CD4-positive, alpha-beta T cell (primary cell): ENCODE measurements around the gene SARM1. TPM values are rescaled to one million over a fixed set of nuclear protein-coding genes. Genes with fewer than 3 reads are reported as not detected.
"Not testable (repeated sequence)": the region's sequence is repeated elsewhere in the genome, so short reads cannot be mapped to it uniquely, and the experiment has no call there.

ENCODE experiments used
- ATAC-seq: fragments of 200-7000 bp; cut with Tn5 transposase; one replicate; pipeline ENCODE4 v1.10.0; 2022; ENCODE audit warnings: mild to moderate bottlenecking; ENCODE audit not compliant: poor library complexity
- CTCF ChIA-PET: fragments of 350-600 bp; sonication (Branson Sonifier 250); formaldehyde crosslinking; loops from one replicate; lab custom pipeline; 2021; ENCODE audit warnings: antibody characterized with exemption, inconsistent platforms; lab: Charles Lee
- POLR2A ChIA-PET: fragments of 350-600 bp; sonication (Branson Sonifier 250); formaldehyde crosslinking; loops from one replicate; lab custom pipeline; 2021; ENCODE audit warnings: antibody characterized with exemption, inconsistent platforms; lab: Charles Lee
- DNase-seq, 14 experiments: peaks; one replicate each; pipeline ENCODE4 v3.0.0-alpha.2; 2013 to 2020; ENCODE audit warnings: mixed read lengths in 2 of 14
- H3K27ac ChIP-seq, 2 donors: one replicate each; pipeline versions ENCODE4 v1.5.1 to v1.7.0; 2013; ENCODE audit warnings: low read length in 2 of 2, low read depth in 1 of 2, mild to moderate bottlenecking in 1 of 2
- H3K27me3 ChIP-seq, 2 experiments: 1 replicate in 1 of 2; 2 replicates in 1 of 2; pipeline versions ENCODE4 v1.6.1 to v1.7.0; 2013; ENCODE audit warnings: low read length in 2 of 2, control low read depth in 1 of 2, mild to moderate bottlenecking in 1 of 2, moderate library complexity in 1 of 2; ENCODE audit not compliant: insufficient read depth in 2 of 2, control insufficient read depth in 1 of 2
- H3K36me3 ChIP-seq: one replicate; pipeline ENCODE4 v1.6.1; 2013; ENCODE audit warnings: low read length, control low read depth; ENCODE audit not compliant: insufficient read depth
- H3K4me1 ChIP-seq: one replicate; pipeline ENCODE4 v1.6.1; 2013; ENCODE audit warnings: low read length, control low read depth; ENCODE audit not compliant: insufficient read depth
- H3K4me3 ChIP-seq: one replicate; pipeline ENCODE4 v1.5.1; 2013; ENCODE audit warnings: mild to moderate bottlenecking, low read length, moderate library complexity
- H3K9me3 ChIP-seq, 2 experiments: 1 replicate in 1 of 2; 2 replicates in 1 of 2; pipeline versions ENCODE4 v1.6.1 to v1.7.0; 2013; ENCODE audit warnings: low read length in 2 of 2, mild to moderate bottlenecking in 2 of 2, control low read depth in 1 of 2, moderate library complexity in 1 of 2; ENCODE audit not compliant: control insufficient read depth in 1 of 2, insufficient read depth in 1 of 2
- H3K27ac Mint-ChIP-seq: one replicate; pipeline ENCODE4 v1.8.0; 2020; ENCODE audit warnings: mixed read lengths
- H3K27me3 Mint-ChIP-seq: one replicate; pipeline ENCODE4 v1.8.0; 2021; ENCODE audit warnings: mixed read lengths
- H3K36me3 Mint-ChIP-seq: one replicate; pipeline ENCODE4 v1.8.0; 2021; ENCODE audit warnings: low read depth, mixed read lengths
- H3K4me1 Mint-ChIP-seq: one replicate; pipeline ENCODE4 v1.8.0; 2021; ENCODE audit warnings: low read depth, mixed read lengths
- H3K4me3 Mint-ChIP-seq: one replicate; pipeline ENCODE4 v1.8.0; 2020; ENCODE audit warnings: mild to moderate bottlenecking, mixed read lengths
- H3K9me3 Mint-ChIP-seq: one replicate; pipeline ENCODE4 v1.8.0; 2020; ENCODE audit warnings: mixed read lengths
- CTCF ChIP-seq: fragments of 200-600 bp; IDR thresholded peaks from one replicate; pipeline ENCODE4 v1.8.0; 2022; ENCODE audit warnings: antibody characterized with exemption, mild to moderate bottlenecking
- intact Hi-C, 2 experiments: fragments of 100-400 bp; cut with DNase I in 1 of 2; cut with micrococcal nuclease in 1 of 2; formaldehyde crosslinking; loops; one replicate each; pipeline versions ENCODE4 v1.15.1 to v1.9.0; 2023 to 2025; cut with DNase I, micrococcal nuclease
- total RNA-seq, 174 experiments: library from RNA in 2 of 174; stranded (reverse) in 2 of 174; gene quantifications; one replicate each; pipeline ENCODE4 v1.2.3 and lab custom pipeline; 2021 to 2026

SARM1 gene
- total RNA-seq, 2 experiments from 2014 or later = 12.5 to 15.4 TPM

GRCh38 chr17:28426081-28426519 lies 54.6 kb downstream of the SARM1 start:
- Mint-ChIP-seq H3K9me3 (no peaks in the 10 kb centered on the region), H3K27me3 (peaks cover 22% of the 10 kb centered on the region), H3K4me3 (no peak overlapping the region), H3K36me3 (no peaks in the 10 kb centered on the region), H3K27ac (no peak overlapping the region), H3K4me1 (no peaks in the 10 kb centered on the region)
- H3K36me3 ChIP-seq = no peaks in the 10 kb centered on the region
- H3K9me3 ChIP-seq = no peaks in the 10 kb centered on the region
- ATAC-seq (no peak), DNase-seq (no peak)
- no peaks in the 10 kb centered on the region for H3K4me1 ChIP-seq
- no peak overlapping the region for H3K4me3 ChIP-seq
- intact Hi-C loops = no loop called here
- H3K27ac ChIP-seq = no peak overlapping the region
- TF ChIP-seq CTCF = no peak
- ChIA-PET POLR2A (no interaction called here), CTCF (no interaction called here)
- no peaks in the 10 kb centered on the region for H3K27me3 ChIP-seq

- TF ChIP-seq CTCF = no peak
- H3K9me3 ChIP-seq = no peaks in the 10 kb centered on the region
- Mint-ChIP-seq H3K27me3 (peaks cover 24% of the 10 kb centered on the region), H3K4me1 (no peaks in the 10 kb centered on the region), H3K36me3 (no peaks in the 10 kb centered on the region), H3K27ac (no peak overlapping the region), H3K4me3 (no peak overlapping the region), H3K9me3 (no peaks in the 10 kb centered on the region)
- ATAC-seq = no peak
- no peaks in the 10 kb centered on the region for H3K4me1 ChIP-seq
- no peak for DNase-seq
- ChIA-PET POLR2A (no interaction called here), CTCF (no interaction called here)
- H3K36me3 ChIP-seq = no peaks in the 10 kb centered on the region
- H3K27ac ChIP-seq = no peak overlapping the region
- H3K4me3 ChIP-seq = no peak overlapping the region
- H3K27me3 ChIP-seq = no peaks in the 10 kb centered on the region
- intact Hi-C loops = no loop called here
Observed at GRCh38 chr17:28427371-28427770, 55.9 kb downstream of the SARM1 start.

- H3K4me3 ChIP-seq, H3K27ac Mint-ChIP-seq, H3K27ac ChIP-seq, H3K36me3 ChIP-seq, H3K4me1 Mint-ChIP-seq, H3K9me3 ChIP-seq, intact Hi-C loops, H3K36me3 Mint-ChIP-seq, H3K4me3 Mint-ChIP-seq, H3K27me3 ChIP-seq, ATAC-seq, DNase-seq, H3K4me1 ChIP-seq, CTCF ChIA-PET, H3K9me3 Mint-ChIP-seq, POLR2A ChIA-PET: not testable (repeated sequence)
- peaks cover 24% of the 10 kb centered on the region for H3K27me3 Mint-ChIP-seq
Observed at GRCh38 chr17:28427982-28428381, 56.5 kb downstream of the SARM1 start.

GRCh38 chr17:28433721-28434120 lies 62.2 kb downstream of the SARM1 start:
- Mint-ChIP-seq H3K36me3 (no peaks in the 10 kb centered on the region), H3K4me3 (no peak overlapping the region), H3K27me3 (peaks cover 15% of the 10 kb centered on the region), H3K4me1 (no peaks in the 10 kb centered on the region), H3K27ac (no peak overlapping the region), H3K9me3 (no peaks in the 10 kb centered on the region)
- no peaks in the 10 kb centered on the region for H3K4me1 ChIP-seq
- ChIA-PET CTCF (no interaction called here), POLR2A (interaction anchor here (0.6 kb wide), 1 partner anchor 228 kb away, joined by 3 read pairs; the partner anchor contains the start of gene SDF2)
- H3K27me3 ChIP-seq = no peaks in the 10 kb centered on the region
- no peaks in the 10 kb centered on the region for H3K36me3 ChIP-seq
- DNase-seq (no peak), ATAC-seq (no peak)
- no peak for TF ChIP-seq CTCF
- H3K27ac ChIP-seq = no peak overlapping the region
- no peak overlapping the region for H3K4me3 ChIP-seq
- intact Hi-C loops = no loop called here
- H3K9me3 ChIP-seq = no peaks in the 10 kb centered on the region

GRCh38 chr17:28434326-28434725 lies 62.8 kb downstream of the SARM1 start:
- H3K27ac Mint-ChIP-seq, H3K36me3 ChIP-seq, H3K4me3 Mint-ChIP-seq, H3K4me1 ChIP-seq, H3K36me3 Mint-ChIP-seq, DNase-seq, POLR2A ChIA-PET, H3K27me3 ChIP-seq, intact Hi-C loops, CTCF ChIA-PET, H3K27ac ChIP-seq, H3K9me3 ChIP-seq, H3K9me3 Mint-ChIP-seq, ATAC-seq, H3K4me3 ChIP-seq, H3K4me1 Mint-ChIP-seq: not testable (repeated sequence)
- peaks cover 11% of the 10 kb centered on the region for H3K27me3 Mint-ChIP-seq
